Measurements from ENCODE around the gene CD300C.

DNA sequence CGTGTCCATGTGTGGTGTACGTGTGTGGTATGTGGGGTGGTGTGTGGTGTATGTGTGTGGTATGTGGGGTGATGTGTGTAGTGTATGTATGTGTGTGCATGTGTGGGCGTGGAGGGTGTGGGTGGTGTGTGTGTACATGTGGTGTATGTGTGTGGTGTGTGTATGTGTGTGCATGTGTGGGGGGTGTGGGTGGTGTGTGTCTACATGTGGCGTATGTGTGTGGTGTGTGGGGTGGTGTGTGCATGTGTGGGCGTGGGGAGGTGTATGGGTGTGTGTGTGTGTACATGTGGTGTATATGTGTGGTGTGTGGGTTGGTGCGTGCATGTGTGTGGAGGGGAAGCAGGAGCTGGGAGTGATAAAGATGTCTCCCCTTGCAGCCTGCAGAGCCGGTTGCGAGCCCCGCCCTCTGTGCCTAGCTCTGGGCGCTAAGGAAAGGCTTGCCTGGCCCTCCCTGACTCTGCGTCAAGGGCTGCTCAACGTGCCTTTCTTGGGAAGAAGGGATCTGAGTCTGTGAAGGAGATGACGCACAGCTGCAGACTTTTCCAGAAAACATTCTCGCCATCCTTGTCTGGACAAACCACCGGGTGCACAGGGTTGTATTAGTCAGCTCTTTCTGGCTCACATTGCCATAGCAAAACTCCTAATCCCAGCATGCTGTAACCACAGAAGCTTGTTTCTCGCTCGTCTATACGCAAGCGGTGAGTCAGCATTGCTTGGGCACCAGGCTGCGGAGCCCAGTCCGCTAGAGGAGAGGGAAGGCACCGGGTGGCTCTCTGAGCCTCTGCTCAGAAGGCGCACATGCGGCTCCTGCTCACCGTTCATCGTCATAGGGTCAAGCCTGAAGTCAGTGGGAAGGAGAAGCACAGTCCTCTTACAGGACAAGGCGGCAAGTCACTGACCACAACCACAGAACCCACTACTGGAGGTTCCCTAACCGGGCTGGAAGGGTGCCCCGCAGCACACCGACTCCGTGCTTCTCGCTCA, 23.4 kb upstream of the CD300C start:
- TF ChIP-seq, protein P1, sequence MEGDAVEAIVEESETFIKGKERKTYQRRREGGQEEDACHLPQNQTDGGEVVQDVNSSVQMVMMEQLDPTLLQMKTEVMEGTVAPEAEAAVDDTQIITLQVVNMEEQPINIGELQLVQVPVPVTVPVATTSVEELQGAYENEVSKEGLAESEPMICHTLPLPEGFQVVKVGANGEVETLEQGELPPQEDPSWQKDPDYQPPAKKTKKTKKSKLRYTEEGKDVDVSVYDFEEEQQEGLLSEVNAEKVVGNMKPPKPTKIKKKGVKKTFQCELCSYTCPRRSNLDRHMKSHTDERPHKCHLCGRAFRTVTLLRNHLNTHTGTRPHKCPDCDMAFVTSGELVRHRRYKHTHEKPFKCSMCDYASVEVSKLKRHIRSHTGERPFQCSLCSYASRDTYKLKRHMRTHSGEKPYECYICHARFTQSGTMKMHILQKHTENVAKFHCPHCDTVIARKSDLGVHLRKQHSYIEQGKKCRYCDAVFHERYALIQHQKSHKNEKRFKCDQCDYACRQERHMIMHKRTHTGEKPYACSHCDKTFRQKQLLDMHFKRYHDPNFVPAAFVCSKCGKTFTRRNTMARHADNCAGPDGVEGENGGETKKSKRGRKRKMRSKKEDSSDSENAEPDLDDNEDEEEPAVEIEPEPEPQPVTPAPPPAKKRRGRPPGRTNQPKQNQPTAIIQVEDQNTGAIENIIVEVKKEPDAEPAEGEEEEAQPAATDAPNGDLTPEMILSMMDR (conservative IDR thresholded peaks at IDR 0.05 in 1 of 2, IDR thresholded peaks at IDR 0.05 in 1 of 2; ENCODE audit: extremely low read depth in 1 of 2, insufficient read depth in 1 of 2, low read depth in 1 of 2, low read length in 2 of 2) = no peak
- TF ChIP-seq EZH2 (IDR thresholded peaks at IDR 0.05; ENCODE audit: borderline replicate concordance, low read length) = no peak

Measured in mammary epithelial cell (primary cell).